Activated CD4-positive, alpha-beta T cell treated with anti-CD3 and anti-CD28 coated beads for 1 hour (primary cell): Measurements from ENCODE around the gene MISP.

ENCODE experiments used
- DNase-seq: peaks from one replicate; pipeline ENCODE4 v3.0.0-alpha.2; 2020

Gene MISP

DNA sequence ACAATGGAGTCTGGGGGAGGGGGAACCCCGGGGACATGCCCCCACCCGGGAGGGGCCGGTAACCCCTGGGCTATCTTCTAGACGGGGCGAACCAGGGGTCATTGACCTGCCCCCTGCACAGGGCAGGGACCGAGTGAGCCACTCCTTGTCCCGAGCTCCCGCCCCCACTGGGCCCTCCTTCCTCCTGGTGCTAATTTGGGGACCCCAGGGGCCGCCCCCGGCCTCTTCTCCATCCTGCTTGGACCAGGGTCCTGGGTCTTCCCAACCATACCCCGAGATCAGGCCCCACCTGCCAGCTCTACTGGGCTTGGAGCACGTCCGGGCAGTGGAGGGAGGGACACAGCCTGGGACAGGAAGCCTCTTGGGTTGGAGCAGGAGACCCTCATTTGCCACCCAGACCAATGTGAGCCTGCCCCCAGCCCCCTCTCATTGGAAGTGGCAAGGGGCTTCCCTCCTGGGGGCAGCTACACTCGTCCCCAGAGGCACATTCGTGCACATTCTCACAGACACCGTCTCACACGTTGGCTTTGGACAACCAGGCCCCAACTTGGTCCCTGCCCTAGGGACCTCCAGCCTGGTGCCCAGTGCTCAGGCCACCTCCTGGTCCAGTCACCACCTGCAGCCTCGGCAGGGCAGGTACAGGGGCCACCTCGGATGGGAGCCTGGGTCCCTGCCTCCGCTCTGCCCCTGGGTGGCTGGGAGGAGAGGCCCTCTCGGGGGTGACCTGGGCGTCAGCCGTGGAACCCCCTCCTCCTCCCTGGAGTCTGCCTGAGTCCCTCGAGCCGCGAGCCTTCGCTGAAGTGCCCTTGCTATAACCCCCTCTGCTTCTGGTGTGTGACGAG is 3.3 kb upstream of the MISP start:
- DNase-seq: no peak

DNA sequence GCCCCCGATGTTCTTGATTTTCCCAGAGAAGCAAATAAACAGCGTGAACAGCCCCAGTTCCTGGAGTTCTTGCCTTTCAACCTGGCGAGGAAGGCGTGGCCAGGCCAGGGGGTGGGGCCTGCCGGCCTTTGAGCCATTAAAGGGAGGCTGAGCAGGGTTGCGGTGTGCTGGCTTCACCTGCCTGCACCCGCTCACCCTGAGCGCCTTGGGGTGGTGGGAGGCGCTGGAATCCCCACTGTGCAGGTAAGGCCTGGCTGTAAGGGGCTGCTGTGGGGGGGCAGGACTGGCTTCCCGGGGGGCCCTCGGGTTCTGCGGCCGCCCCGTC is 2.7 kb upstream of the MISP start:
- DNase-seq: no peak

DNA sequence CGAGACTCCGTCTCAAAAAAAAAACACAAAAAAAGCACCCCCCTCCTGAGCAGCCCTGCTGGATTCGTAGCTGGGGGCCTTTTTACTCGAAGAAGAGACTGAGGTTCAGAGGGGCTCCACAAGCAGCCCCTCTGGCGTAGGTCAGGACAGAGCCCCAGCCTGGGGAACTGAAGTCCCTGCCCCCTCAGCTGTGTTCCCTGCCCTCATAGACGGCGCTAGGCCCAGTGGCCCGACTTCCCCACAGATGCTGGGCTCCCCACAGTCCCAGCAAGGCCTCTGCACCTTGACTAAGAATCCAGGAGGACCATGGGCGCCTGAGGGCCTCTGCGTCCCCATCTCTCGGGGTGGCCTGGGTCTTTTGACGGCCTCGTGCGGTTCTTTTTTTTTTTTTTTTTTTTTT is 1.1 kb upstream of the MISP start:
- no peak for DNase-seq

DNA sequence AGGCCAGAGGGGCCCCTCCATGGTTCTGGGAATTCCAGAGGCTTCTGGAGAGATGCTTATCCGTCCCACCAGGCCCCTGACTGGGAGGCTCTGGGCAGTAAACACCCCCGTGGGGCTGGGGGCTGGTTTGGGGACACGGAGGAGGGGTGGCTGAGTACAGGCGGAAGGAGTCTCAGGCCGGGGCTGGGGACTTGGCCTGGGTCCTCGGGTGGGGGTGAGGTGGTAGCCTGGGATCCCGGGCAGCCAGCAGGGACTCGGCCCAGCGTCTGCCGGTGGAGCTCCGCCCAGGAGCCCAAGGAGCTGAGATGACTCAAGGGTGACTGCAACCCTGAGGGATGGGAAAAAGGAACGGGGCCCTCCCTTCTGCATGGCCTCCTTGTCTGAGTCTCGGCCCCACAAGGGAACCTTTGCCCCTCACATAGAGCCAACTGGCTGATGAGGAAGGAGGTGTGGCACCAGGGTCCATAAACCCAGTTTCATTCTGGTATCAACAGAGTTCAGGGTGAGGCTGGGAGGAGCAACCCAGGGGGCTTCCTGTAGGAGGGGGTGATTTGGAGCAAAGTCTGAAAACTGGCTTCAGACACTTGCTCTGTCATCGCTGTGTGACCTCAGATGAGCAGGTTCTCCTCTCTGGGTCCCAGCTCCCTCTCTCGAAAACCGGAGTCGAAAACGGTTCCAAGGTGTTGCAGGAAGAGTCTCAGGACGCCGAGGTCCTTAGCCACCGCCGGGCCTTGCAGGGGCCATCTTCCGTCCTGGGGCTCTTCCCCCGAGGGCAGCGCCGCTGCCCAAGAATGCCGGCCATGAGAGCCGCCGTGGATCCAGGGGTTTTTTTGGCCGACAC is 809 bp downstream of the MISP start:
- DNase-seq: no peak

DNA sequence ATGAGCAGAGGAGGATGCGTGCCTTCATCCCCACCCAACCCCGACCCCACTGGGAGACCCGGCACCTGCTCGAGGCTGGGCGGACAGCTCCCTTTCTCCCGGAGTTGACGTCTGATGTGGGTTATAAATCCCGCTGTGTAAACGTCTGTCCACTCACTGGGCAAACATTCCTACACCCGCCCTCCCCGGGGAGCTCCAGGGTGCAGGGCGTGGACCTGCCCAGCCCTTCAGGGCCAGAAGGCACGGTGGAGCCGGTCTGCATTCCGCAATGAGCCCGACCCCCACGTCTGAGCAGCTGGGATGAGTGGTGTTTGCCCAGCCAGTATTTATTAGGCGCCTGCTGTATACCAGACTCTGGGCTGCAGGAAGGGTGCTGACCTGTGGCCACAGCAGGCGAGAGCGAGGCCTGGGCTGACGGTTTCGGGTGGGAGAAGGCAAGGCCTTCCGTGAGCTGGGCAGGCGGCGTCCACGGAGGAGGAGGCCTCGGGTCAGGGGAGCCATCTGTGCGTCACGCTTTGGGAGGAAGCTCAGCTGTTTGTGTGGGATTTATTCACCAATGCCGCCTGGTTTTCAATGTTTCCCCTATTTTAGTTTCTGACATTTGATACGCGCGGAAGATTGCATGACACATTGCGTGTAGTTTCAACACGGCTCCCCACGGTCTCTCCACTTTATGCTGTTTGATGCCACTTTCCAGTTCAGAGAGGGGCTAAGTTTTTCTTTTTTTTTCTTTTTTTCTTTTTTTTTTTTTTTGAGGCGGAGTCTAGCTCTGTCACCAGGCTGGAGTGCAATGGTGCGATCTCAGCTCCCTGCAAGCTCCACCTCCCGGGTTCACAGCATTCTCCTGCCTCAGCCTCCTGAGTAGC is 2.0 kb downstream of the MISP start:
- DNase-seq: no peak

DNA sequence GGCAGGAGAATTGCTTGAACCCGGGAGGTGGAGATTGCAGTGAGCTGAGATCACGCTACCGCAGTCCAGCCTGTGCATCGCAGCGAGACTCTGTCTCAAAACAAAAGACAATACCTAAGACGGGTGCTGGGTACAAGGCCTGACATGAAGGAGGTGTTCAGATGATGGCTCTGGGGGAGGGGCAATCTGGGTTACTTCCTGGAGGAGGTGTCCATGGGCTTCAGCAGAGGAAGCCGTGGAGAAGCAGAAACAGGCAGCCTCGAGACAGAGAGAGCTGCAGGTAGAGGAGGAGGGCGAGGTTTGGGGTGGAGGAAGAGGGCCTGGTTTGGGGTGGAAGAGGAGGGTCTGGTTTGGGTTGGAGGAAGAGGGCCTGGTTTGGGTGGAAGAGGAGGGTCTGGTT is 3.6 kb downstream of the MISP start:
- no peak for DNase-seq

DNA sequence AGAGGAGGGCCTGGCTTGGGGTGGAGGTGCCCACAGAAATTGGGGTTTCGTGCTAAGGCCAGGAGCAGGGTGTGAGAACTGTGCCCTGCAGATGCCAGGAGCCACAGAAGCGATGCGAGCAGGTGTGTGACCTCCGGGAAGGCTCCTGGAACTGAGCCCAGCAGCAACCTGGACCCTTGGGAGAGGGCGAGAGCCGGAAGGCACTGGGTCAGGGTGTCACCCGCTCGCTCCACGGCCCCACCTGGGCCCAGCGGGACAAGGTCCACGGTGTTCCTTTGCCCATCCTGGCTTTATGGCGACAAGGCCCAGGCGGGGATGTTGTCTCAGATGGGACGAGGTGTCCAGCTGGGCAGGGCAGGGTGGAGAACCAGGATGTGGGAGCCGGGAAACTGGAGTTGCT is 4.2 kb downstream of the MISP start:
- no peak for DNase-seq

DNA sequence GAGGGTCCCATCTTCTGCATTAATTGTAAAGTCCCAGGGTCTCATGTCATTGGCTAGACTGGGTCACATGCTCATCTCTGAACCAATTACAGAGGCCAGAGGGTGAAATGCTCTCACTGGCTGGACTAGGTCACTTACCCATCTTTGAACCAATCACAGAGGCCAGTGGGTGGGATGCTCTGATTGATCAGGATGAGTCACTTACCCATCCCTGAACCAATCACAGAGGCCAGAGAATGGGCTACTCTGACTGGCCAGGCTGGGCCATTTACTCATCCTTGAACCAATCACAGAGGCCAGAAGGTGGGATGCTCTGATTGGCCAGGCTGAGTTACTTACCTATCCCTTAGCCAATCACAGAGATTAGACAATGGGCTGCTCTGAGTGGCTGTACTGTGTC is 5.3 kb downstream of the MISP start:
- DNase-seq: no peak

DNA sequence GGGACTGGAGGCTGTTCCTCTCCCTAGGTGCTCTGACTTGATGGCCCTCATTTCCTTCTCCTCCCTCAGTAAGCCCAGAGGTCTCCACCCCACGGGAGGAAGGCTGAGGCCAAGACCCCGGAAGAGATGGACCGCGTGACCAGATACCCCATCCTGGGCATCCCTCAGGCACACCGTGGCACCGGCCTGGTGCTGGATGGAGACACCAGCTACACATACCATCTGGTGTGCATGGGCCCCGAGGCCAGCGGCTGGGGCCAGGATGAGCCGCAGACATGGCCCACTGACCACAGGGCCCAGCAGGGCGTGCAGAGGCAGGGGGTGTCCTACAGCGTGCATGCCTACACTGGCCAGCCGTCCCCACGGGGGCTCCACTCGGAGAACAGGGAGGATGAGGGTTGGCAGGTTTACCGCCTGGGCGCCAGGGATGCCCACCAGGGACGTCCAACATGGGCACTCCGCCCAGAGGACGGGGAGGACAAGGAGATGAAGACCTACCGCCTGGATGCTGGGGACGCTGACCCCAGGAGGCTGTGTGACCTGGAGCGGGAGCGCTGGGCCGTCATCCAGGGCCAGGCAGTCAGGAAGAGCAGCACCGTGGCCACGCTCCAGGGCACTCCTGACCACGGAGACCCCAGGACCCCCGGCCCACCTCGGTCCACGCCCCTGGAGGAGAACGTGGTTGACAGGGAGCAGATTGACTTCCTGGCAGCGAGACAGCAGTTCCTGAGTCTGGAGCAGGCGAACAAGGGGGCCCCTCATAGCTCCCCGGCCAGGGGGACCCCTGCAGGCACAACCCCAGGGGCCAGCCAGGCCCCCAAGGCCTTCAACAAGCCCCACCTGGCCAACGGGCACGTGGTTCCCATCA is 6.1 kb downstream of the MISP start:
- DNase-seq: no peak

DNA sequence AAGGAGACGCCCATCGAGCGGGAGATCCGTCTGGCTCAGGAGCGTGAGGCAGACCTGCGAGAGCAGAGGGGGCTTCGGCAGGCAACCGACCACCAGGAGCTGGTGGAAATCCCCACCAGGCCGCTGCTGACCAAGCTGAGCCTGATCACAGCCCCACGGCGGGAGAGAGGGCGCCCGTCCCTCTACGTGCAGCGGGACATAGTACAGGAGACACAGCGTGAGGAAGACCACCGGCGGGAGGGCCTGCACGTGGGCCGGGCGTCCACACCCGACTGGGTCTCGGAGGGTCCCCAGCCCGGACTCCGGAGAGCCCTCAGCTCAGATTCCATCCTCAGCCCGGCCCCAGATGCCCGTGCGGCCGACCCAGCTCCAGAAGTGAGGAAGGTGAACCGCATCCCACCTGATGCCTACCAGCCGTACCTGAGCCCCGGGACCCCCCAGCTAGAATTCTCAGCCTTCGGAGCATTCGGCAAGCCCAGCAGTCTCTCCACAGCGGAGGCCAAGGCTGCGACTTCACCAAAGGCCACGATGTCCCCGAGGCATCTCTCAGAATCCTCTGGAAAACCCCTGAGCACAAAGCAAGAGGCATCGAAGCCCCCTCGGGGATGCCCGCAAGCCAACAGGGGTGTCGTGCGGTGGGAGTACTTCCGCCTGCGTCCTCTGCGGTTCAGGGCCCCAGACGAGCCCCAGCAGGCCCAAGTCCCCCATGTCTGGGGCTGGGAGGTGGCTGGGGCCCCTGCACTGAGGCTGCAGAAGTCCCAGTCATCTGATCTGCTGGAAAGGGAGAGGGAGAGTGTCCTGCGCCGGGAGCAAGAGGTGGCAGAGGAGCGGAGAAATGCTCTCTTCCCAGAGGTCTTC is 7.1 kb downstream of the MISP start:
- DNase-seq: no peak

DNA sequence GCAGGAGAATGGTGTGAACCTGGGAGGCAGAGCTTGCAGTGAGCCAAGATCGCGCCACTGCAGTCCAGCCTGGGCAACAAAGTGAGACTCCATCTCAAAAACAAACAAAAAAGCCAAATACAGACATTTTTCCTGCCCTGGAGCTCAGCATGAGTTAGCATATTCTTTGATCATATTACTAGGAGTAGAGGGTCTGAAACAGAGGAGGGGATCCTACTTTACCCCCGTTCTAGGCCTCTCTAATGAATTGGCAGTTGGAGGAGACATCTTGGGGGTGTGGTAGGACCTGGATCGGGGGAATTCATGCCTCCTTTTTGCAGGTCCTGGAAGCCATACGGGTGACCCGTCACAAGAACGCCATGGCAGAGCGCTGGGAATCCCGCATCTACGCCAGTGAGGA is 12.3 kb downstream of the MISP start:
- DNase-seq: no peak

DNA sequence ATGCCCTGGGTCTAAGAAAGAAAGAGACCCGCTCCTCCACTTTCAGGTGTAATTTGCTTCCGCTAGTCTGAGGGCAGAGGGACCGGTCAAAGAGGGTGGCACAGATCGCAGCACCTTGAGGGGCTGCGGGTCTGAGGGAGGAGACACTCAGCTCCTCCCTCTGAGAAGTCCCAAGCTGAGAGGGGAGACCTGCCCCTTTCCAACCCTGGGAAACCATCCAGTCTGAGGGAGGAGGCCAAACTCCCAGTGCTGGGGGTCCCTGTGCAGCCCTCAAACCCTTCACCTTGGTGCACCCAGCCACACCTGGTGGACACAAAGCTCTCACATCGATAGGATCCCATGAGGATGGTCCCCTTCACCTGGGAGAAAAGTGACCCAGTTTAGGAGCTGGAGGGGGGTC is 13.0 kb downstream of the MISP start:
- no peak for DNase-seq

DNA sequence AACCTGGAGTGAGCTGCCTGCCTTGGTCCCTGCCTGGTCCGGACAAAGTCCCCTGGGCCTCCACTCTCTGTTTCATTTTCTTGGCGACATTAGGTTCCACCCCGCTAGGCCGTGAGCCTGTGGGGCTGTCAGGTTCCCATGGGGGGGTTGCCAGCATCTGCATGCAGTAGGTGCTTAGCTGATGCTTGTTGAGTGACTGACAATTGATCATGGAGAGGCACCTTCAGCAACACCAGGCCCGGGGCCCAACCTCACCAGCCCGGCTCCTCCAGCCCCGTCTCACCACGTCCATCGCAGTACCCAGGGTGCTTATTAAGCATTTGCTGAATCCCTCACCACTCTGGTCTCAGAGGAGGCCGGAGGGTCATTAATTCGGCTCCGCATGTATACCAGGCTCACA is 13.4 kb downstream of the MISP start:
- no peak for DNase-seq

DNA sequence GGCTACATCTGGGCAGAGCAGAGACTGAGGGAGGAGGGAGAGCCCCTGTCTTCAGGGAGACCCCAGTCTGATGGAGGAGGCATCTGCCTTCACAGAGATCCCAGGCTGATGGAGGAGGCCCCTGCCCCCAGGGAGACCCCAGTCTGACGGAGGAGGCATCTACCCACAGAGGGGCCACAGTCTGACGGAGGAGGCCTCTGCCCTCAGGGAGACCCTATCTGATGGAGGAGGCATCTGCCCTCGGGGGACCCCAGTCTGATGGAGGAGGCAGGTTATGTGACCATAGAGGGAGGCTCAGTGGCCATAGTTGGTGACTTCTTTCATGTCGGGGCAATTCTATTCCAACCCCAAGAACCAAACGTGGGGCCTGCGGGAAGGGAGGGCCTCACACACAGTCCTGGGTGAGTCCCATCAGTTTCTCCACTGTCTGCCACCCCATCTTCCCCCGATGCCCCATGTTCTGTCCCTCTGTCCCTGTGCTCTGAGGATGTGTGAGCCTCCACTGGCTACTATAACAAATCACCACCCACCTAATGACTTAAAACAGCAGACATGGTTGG is 14.3 kb downstream of the MISP start:
- DNase-seq: no peak

DNA sequence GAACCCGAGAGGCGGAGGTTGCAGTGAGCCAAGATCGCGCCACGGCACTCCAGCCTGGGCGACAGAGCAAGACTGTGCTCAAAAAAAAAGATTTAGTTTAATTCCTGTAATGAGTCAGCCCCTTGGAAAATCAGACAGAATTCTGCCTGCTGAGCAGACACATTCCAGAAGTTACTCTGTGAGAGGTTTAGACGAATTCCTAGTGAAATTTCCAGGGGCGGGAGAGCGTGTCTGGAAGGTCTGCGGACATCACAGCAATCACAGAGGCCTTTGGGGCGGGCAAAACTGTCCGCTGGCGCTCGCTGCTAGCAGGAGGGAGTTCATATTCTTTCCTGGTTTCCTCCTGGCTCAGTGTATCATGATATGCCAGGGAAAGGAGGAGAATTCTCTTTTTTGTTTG is 17.5 kb downstream of the MISP start:
- no peak for DNase-seq

DNA sequence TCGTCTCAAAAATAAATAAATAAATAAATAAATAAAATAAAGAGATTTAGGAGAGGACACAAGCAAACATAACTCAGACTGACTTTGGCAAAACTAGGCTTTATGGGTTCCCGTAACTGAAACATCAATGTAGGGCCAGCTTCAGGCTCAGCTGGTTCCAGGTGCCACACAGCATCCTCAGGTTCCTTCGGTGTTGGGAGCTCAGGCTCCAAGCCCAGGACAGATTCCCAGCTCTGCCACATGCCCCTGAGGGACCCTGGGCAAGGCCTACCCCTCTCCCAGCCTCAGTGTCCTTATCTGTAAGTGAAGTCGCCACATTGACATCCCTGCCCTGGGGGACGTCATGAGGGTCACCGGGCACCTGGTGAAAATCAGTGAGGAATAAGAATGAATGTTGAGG is 18.7 kb downstream of the MISP start:
- no peak for DNase-seq

DNA sequence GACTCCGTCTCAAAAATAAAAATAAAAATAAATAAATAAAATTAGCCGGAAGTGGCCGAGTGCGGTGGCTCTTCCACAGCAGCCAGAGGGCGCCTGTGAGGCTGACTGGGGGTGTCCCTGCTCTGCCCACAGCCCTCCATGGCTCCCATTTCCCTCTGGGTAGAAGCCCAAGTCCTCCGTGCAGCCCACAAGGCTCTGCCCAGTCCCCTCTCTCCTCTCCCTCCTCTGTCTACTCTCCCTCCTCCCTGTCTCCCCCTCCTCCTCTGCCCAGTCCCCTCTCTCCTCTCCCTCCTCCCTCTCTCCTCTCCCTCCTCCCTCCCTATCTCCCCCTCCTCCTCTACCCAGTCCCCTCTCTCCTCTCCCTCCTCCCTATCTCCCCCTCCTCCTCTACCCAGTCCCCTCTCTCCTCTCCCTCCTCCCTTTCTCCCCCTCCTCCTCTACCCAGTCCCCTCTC is 20.4 kb downstream of the MISP start:
- no peak for DNase-seq

DNA sequence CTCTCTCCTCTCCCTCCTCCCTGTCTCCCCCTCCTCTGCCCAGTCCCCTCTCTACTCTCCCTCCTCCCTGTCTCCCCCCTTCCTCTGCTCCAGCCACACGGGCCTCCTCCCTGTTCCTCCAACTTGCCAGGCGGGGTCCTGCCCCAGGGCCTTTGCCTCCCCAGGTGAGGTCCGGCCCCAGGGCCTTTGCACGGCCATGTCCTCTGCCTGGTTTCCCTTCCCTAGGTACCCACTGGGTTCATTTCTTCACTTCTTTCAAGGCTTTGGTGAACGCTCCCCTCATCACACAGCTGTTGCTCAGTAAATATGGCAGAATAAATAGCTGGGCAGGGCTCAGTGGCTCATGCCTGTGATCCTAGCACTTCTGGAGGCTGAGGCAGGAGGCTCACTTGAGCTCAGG is 21.2 kb downstream of the MISP start:
- no peak for DNase-seq

DNA sequence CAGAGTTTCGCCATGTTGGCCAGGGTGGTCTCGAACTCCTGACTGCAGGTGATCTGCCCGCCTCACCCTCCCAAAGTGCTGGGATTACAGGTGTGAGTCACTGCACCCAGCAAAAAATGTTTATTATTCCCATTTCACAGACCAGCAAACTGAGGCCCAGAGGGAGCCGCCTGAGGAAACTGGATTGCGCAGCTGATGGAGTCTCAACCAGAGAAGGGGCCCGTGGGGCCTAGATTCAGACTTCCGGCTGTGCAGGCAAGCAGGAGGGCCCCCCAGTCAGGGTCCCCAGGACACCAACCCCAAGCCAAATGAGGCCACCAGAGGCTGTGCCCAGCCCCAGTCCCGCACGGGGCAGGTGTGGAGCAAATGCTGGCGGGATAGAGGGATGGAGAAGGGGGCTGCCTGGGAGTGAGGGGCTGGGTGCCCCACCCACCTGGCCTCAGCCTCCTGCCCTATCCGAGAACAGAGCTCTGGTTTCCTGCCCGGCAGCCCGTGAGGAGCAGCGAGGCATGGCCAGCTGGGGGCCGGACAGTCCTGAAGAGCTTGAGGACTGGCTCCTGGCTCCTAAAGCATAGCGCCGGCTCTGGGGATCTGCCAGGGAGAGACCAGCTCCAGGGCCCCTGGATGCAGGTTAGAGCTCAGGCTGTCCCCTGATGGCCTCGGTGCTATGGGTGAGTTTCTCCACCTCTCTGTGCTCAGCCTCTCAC is 22.0 kb downstream of the MISP start:
- DNase-seq: no peak

DNA sequence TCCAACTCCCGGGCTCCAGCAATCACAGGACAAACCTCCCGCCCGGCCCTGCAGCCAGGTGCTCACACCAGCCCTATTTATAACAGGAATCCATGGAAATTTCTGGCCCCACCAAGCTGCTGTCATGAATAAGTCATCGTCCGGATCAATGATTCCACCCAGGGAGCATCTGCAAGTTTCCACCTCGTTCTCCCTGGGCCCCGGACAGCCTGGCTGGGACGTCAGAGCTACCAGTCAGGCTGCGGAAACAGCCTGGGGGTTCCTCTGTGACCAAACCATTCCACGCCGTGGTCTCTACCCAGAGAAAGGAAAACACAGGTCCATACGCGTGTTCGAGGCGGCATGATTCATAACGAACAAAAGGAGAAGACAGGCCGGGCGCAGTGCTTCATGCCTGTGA is 25.6 kb downstream of the MISP start:
- DNase-seq: no peak
